Measurements from ENCODE around the gene MICU1. TPM values are rescaled to one million over a fixed set of nuclear protein-coding genes. Genes with fewer than 3 reads are reported as not detected.

Gene MICU1
- total and polyA plus RNA-seq, 2 of the 13 experiments (the other 11 are each of a cell fraction or from before 2014, with no cell fraction given) = 32.5 to 56.1 TPM

DNA sequence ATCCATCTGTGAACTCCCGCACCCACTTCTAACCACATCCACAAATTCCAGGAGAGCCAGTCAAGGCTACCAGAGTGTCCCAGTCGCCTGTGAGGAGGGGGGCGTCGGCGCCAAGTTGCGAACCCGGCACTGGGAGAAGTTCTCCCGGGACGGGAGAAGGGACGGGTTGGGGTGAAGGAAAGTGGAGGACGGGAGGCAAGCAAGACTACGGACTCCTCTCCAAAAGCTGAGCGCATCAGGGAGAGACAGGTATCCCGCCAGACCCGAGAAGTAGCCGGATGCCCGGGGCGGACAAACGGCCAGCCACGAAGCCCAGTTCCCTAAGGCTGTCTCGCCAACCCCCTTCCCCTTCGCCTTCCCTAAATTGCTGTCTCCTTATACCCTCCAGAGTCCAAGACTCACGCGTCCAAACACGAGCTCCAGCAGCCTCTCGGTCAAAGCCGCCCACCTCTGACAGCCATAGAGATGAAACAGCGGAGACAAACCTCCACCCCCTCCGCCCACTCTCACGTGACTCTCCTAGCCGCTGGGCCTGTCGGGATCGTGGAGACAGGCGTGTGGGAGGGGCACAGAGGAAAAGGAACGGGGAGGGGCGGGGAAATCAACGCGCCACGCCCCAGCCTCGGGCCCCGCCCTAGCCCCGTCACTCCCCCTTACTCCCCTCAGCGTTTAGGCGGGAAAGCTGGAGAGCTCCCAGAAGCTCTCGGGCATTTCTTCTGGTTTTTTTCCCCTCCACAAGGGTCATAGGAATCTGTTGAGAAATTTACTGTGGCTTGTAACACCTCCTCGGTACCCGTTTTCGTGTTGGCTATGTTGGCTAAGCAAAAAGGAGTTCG lies at the start of gene MICU1 (continued):
- TF ChIP-seq, protein P1, sequence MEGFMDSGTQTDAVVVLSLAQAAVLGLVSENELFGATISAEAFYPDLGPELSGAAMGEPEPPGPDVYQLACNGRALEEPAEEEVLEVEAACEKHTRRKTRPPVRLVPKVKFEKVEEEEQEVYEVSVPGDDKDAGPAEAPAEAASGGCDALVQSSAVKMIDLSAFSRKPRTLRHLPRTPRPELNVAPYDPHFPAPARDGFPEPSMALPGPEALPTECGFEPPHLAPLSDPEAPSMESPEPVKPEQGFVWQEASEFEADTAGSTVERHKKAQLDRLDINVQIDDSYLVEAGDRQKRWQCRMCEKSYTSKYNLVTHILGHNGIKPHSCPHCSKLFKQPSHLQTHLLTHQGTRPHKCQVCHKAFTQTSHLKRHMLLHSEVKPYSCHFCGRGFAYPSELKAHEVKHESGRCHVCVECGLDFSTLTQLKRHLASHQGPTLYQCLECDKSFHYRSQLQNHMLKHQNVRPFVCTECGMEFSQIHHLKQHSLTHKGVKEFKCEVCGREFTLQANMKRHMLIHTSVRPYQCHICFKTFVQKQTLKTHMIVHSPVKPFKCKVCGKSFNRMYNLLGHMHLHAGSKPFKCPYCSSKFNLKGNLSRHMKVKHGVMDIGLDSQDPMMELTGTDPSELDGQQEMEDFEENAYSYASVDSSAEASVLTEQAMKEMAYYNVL (CRISPR knock-in tag; IDR thresholded peaks at IDR 0.05; ENCODE audit: borderline replicate concordance) = peak; percentile 78; the same call in 1 of the 2 replicates
- TF ChIP-seq HIVEP1 (CRISPR knock-in tag; IDR thresholded peaks at IDR 0.05) (no peak), SMAD1 (CRISPR knock-in tag; IDR thresholded peaks at IDR 0.05; ENCODE audit: borderline replicate concordance, low read depth) (peak; percentile 79; the same call in 1 of the 2 replicates), ZSCAN12 (CRISPR knock-in tag; IDR thresholded peaks at IDR 0.05) (peak; percentile 63; the same call in 1 of the 2 replicates), YEATS2 (CRISPR knock-in tag; IDR thresholded peaks at IDR 0.05; ENCODE audit: borderline replicate concordance) (peak; percentile 84; the same call in 1 of the 2 replicates), ZNF235 (CRISPR knock-in tag; IDR thresholded peaks at IDR 0.05; ENCODE audit: borderline replicate concordance) (no peak), HCFC1 (IDR thresholded peaks at IDR 0.05; ENCODE audit: low read depth, low read length) (no peak), ZNF160 (CRISPR knock-in tag; IDR thresholded peaks at IDR 0.05) (no peak), HOXA5 (CRISPR knock-in tag; IDR thresholded peaks at IDR 0.05) (peak; percentile 86), NFYC (CRISPR knock-in tag; IDR thresholded peaks at IDR 0.05) (peak; percentile 40; the same call in 1 of the 2 replicates)
- TF ChIP-seq, protein P2, sequence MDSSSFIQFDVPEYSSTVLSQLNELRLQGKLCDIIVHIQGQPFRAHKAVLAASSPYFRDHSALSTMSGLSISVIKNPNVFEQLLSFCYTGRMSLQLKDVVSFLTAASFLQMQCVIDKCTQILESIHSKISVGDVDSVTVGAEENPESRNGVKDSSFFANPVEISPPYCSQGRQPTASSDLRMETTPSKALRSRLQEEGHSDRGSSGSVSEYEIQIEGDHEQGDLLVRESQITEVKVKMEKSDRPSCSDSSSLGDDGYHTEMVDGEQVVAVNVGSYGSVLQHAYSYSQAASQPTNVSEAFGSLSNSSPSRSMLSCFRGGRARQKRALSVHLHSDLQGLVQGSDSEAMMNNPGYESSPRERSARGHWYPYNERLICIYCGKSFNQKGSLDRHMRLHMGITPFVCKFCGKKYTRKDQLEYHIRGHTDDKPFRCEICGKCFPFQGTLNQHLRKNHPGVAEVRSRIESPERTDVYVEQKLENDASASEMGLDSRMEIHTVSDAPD (CRISPR knock-in tag; IDR thresholded peaks at IDR 0.05) = no peak
- TF ChIP-seq, protein P3, sequence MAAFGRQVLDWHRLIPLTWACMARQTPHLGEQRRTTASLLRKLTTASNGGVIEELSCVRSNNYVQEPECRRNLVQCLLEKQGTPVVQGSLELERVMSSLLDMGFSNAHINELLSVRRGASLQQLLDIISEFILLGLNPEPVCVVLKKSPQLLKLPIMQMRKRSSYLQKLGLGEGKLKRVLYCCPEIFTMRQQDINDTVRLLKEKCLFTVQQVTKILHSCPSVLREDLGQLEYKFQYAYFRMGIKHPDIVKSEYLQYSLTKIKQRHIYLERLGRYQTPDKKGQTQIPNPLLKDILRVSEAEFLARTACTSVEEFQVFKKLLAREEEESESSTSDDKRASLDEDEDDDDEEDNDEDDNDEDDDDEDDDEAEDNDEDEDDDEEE (CRISPR knock-in tag; IDR thresholded peaks at IDR 0.05) = no peak
- TF ChIP-seq, protein P4, sequence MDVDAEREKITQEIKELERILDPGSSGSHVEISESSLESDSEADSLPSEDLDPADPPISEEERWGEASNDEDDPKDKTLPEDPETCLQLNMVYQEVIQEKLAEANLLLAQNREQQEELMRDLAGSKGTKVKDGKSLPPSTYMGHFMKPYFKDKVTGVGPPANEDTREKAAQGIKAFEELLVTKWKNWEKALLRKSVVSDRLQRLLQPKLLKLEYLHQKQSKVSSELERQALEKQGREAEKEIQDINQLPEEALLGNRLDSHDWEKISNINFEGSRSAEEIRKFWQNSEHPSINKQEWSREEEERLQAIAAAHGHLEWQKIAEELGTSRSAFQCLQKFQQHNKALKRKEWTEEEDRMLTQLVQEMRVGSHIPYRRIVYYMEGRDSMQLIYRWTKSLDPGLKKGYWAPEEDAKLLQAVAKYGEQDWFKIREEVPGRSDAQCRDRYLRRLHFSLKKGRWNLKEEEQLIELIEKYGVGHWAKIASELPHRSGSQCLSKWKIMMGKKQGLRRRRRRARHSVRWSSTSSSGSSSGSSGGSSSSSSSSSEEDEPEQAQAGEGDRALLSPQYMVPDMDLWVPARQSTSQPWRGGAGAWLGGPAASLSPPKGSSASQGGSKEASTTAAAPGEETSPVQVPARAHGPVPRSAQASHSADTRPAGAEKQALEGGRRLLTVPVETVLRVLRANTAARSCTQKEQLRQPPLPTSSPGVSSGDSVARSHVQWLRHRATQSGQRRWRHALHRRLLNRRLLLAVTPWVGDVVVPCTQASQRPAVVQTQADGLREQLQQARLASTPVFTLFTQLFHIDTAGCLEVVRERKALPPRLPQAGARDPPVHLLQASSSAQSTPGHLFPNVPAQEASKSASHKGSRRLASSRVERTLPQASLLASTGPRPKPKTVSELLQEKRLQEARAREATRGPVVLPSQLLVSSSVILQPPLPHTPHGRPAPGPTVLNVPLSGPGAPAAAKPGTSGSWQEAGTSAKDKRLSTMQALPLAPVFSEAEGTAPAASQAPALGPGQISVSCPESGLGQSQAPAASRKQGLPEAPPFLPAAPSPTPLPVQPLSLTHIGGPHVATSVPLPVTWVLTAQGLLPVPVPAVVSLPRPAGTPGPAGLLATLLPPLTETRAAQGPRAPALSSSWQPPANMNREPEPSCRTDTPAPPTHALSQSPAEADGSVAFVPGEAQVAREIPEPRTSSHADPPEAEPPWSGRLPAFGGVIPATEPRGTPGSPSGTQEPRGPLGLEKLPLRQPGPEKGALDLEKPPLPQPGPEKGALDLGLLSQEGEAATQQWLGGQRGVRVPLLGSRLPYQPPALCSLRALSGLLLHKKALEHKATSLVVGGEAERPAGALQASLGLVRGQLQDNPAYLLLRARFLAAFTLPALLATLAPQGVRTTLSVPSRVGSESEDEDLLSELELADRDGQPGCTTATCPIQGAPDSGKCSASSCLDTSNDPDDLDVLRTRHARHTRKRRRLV (CRISPR knock-in tag; IDR thresholded peaks at IDR 0.05) = 0 out of 2 replicates have a peak, but pooled peaks have one; percentile 70
- TF ChIP-seq, protein P5, sequence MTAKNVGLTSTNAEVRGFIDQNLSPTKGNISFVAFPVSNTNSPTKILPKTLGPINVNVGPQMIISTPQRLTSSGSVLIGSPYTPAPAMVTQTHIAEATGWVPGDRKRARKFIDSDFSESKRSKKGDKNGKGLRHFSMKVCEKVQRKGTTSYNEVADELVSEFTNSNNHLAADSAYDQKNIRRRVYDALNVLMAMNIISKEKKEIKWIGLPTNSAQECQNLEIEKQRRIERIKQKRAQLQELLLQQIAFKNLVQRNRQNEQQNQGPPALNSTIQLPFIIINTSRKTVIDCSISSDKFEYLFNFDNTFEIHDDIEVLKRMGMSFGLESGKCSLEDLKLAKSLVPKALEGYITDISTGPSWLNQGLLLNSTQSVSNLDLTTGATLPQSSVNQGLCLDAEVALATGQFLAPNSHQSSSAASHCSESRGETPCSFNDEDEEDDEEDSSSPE (CRISPR knock-in tag; IDR thresholded peaks at IDR 0.05) = peak; percentile 95
- TF ChIP-seq, protein P6, sequence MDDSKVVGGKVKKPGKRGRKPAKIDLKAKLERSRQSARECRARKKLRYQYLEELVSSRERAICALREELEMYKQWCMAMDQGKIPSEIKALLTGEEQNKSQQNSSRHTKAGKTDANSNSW (CRISPR knock-in tag; IDR thresholded peaks at IDR 0.05; ENCODE audit: borderline replicate concordance) = no peak

All from HepG2 (cell line).